ENCODE measurements around the gene PRPSAP1. TPM values are rescaled to one million over a fixed set of nuclear protein-coding genes. Genes with fewer than 3 reads are reported as not detected.

Gene PRPSAP1
- total RNA-seq, 1 donor from 2014 or later, result 68.5 TPM

GRCh38 chr17:76378548-76379274 is 25.0 kb upstream of the PRPSAP1 start:
- no peak for DNase-seq
- H3K27me3 Mint-ChIP-seq (ENCODE audit: unreplicated experiment), result peaks cover 11% of the 10 kb centered on the region
- H3K36me3 Mint-ChIP-seq (ENCODE audit: unreplicated experiment), result no peaks in the 10 kb centered on the region
- no peak for TF ChIP-seq CTCF (IDR thresholded peaks at IDR 0.05; ENCODE audit: partially characterized antibody, unreplicated experiment)
- no peak overlapping the region for H3K27ac Mint-ChIP-seq (ENCODE audit: unreplicated experiment)
- H3K4me1 Mint-ChIP-seq (ENCODE audit: low read depth, unreplicated experiment), result peaks cover 13% of the 10 kb centered on the region
- peaks cover 1% of the 10 kb centered on the region for H3K9me3 Mint-ChIP-seq (ENCODE audit: unreplicated experiment)
- H3K4me3 Mint-ChIP-seq (ENCODE audit: unreplicated experiment), result no peak overlapping the region

- peaks cover 6% of the 10 kb centered on the region for H3K27me3 Mint-ChIP-seq (ENCODE audit: unreplicated experiment)
- peaks cover 22% of the 10 kb centered on the region for H3K4me1 Mint-ChIP-seq (ENCODE audit: low read depth, unreplicated experiment)
- peaks cover 2% of the 10 kb centered on the region for H3K9me3 Mint-ChIP-seq (ENCODE audit: unreplicated experiment)
- H3K27ac Mint-ChIP-seq (ENCODE audit: unreplicated experiment), result no peak overlapping the region
- no peaks in the 10 kb centered on the region for H3K36me3 Mint-ChIP-seq (ENCODE audit: unreplicated experiment)
- H3K4me3 Mint-ChIP-seq (ENCODE audit: unreplicated experiment), result no peak overlapping the region
- no peak for DNase-seq
- no peak for TF ChIP-seq CTCF (IDR thresholded peaks at IDR 0.05; ENCODE audit: partially characterized antibody, unreplicated experiment)
Observed at GRCh38 chr17:76376318-76377133, 22.8 kb upstream of the PRPSAP1 start.

GRCh38 chr17:76371656-76372628 is 18.2 kb upstream of the PRPSAP1 start:
- TF ChIP-seq CTCF (IDR thresholded peaks at IDR 0.05; ENCODE audit: partially characterized antibody, unreplicated experiment), result no peak

GRCh38 chr17:76370261-76370993 is 16.7 kb upstream of the PRPSAP1 start:
- H3K4me1 Mint-ChIP-seq (ENCODE audit: low read depth, unreplicated experiment), result peaks cover 39% of the 10 kb centered on the region
- H3K27ac Mint-ChIP-seq (ENCODE audit: unreplicated experiment), result peak overlapping the region; percentile 90
- TF ChIP-seq CTCF (IDR thresholded peaks at IDR 0.05; ENCODE audit: partially characterized antibody, unreplicated experiment), result peak; percentile 39
- DNase-seq, result no peak
- H3K27me3 Mint-ChIP-seq (ENCODE audit: unreplicated experiment), result peaks cover 8% of the 10 kb centered on the region
- H3K36me3 Mint-ChIP-seq (ENCODE audit: unreplicated experiment), result no peaks in the 10 kb centered on the region
- H3K4me3 Mint-ChIP-seq (ENCODE audit: unreplicated experiment), result peak overlapping the region; percentile 13
- peaks cover 17% of the 10 kb centered on the region for H3K9me3 Mint-ChIP-seq (ENCODE audit: unreplicated experiment)

More at GRCh38 chr17:76371656-76372628, 18.2 kb upstream of the PRPSAP1 start:
- Mint-ChIP-seq H3K27me3 (ENCODE audit: unreplicated experiment) (peaks cover 8% of the 10 kb centered on the region), H3K4me1 (ENCODE audit: low read depth, unreplicated experiment) (peaks cover 33% of the 10 kb centered on the region), H3K4me3 (ENCODE audit: unreplicated experiment) (peak overlapping the region; percentile 39), H3K27ac (ENCODE audit: unreplicated experiment) (no peak overlapping the region), H3K9me3 (ENCODE audit: unreplicated experiment) (peaks cover 17% of the 10 kb centered on the region), H3K36me3 (ENCODE audit: unreplicated experiment) (no peaks in the 10 kb centered on the region)
- no peak for DNase-seq
